ENCODE data around the gene DNAH17. TPM values are rescaled to one million over a fixed set of nuclear protein-coding genes. Genes with fewer than 3 reads are reported as not detected.

Gene DNAH17
- total RNA-seq, 2 experiments from 2014 or later: 0.26 to 0.33 TPM

DNA sequence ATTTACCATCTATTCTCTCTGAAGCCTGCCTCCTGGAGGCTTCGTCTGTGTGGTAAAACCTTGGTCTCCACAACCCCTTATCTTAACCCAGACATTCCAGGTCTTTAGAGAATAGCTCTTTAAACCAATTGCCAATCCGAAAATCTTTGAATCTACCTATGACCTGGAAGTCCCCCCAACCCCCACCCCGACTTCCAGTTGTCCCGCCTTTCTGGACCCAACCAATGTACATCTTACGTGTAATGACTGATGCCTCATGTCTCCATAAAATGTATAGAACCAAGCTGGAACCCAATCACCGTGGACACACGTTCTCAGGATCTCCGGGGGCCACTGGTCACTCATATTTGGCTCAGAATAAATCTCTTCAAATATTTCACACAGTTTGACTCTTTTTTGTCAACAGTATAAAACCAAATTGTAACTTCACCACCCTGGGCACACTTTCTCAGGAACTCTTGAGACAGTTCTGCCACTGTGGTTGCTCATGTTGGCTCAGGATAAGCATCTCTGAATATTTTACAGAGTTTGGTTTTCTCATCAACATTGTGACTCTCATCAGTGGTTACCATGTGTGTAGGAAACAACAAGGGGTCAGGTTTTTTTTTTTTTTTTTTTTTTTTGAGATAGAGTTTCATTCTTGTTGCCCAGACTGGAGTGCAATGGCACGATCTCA lies 18.1 kb upstream of the DNAH17 start:
- no peak overlapping the region for H3K27ac Mint-ChIP-seq
- no peak for DNase-seq
- H3K27me3 Mint-ChIP-seq: peaks cover 9% of the 10 kb centered on the region
- H3K36me3 Mint-ChIP-seq: no peaks in the 10 kb centered on the region
- H3K4me1 Mint-ChIP-seq: peaks cover 7% of the 10 kb centered on the region
- no peak overlapping the region for H3K4me3 Mint-ChIP-seq
- no peaks in the 10 kb centered on the region for H3K9me3 Mint-ChIP-seq

DNA sequence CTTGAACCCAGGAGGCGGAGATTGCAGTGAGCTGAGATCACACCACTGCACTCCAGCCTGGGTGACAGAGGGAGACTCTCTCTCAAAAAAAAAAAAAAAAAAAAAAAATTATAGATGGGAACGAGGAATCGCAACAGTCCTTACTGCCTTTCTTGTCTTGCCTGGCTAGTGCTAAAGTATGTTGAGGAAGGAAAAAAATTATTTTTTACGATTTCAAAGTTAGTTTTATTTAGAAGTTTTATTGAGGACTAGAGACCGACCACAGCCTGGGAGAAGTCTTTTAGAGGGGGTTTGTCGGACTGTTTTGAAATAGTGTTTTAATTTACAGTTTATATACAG lies 15.8 kb upstream of the DNAH17 start:
- no peak overlapping the region for H3K4me3 Mint-ChIP-seq
- peaks cover 9% of the 10 kb centered on the region for H3K27me3 Mint-ChIP-seq
- no peaks in the 10 kb centered on the region for H3K36me3 Mint-ChIP-seq
- peaks cover 7% of the 10 kb centered on the region for H3K4me1 Mint-ChIP-seq
- no peak for DNase-seq
- H3K9me3 Mint-ChIP-seq: no peaks in the 10 kb centered on the region
- no peak overlapping the region for H3K27ac Mint-ChIP-seq

DNA sequence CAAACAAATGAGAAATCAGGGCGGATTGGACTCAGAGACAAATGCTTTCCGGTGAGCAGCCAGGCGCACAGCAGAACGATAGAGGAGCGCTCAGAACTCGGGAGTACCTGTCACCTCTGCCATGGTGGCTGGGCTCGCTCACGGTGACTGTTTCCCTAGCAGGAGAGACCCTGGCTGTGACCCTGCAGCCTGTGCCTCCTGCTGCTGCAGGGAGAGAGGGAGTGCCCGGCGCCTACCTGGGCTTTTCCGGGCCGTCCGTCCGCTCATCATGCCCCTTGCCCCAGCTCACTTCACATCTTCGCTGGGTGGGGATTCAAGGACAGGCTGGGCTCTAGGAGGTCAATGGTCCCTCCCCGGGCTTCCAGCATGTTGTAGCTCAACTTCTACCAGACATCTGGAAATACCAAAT lies 14.1 kb upstream of the DNAH17 start:
- no peaks in the 10 kb centered on the region for H3K36me3 Mint-ChIP-seq
- no peak overlapping the region for H3K27ac Mint-ChIP-seq
- peaks cover 9% of the 10 kb centered on the region for H3K27me3 Mint-ChIP-seq
- H3K4me3 Mint-ChIP-seq: no peak overlapping the region
- H3K9me3 Mint-ChIP-seq: no peaks in the 10 kb centered on the region
- no peak for DNase-seq
- H3K4me1 Mint-ChIP-seq: peaks cover 7% of the 10 kb centered on the region

DNA sequence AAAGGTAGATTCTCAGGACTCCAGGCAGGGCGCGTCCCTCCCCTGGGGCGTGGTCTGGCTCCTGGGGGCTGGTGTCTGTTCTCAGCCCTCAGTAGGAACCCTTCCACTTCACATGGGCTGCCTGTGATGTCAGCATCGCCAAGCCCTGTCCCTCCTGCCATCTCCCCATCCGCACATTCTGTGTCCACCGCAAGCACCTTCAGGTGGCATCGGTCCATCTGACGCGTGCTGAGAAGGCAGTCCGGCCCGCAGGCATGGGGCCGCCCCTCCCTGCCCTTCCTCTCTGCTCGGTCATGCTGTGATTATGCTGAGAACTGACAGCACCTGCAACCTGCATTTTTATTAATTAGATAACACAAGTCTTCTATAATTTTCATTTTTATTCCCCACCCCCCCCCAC lies 12.7 kb upstream of the DNAH17 start:
- DNase-seq: no peak
- Mint-ChIP-seq H3K27ac (no peak overlapping the region), H3K4me1 (peaks cover 7% of the 10 kb centered on the region), H3K4me3 (no peak overlapping the region), H3K36me3 (no peaks in the 10 kb centered on the region), H3K27me3 (peaks cover 9% of the 10 kb centered on the region), H3K9me3 (no peaks in the 10 kb centered on the region)

DNA sequence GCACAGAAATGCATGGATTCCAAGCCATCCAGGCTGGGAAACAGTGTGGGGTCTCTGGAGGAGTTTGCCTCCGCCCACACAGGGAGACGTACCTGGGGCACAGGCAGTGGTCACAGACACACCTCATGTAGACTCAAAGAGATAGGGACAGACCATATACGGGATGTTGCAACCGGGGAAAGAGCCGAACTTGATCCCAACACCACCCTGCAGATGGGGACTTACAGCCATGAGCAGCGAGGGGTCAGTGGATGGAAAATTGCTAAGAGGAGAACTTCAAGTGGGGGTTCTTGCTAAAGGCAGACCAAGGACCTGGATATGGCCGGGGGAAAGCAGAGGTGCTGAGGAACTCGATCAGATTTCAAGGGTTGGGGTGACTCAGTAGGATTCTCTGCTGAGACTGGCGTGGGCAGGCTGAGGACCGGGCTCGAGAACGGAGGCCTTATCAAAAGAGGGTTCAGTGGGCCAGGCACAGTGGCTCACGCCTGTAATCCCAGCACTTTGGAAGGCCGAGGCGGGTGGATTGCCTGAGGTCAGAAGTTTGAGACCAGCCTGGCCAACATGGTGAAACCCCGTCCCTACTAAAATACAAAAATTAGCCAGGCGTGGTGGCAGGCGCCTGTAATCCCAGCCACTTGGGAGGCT lies 12.0 kb upstream of the DNAH17 start:
- no peak overlapping the region for H3K27ac Mint-ChIP-seq
- peaks cover 4% of the 10 kb centered on the region for H3K27me3 Mint-ChIP-seq
- DNase-seq: no peak
- H3K4me1 Mint-ChIP-seq: peaks cover 7% of the 10 kb centered on the region
- no peak overlapping the region for H3K4me3 Mint-ChIP-seq
- H3K9me3 Mint-ChIP-seq: no peaks in the 10 kb centered on the region
- H3K36me3 Mint-ChIP-seq: no peaks in the 10 kb centered on the region

DNA sequence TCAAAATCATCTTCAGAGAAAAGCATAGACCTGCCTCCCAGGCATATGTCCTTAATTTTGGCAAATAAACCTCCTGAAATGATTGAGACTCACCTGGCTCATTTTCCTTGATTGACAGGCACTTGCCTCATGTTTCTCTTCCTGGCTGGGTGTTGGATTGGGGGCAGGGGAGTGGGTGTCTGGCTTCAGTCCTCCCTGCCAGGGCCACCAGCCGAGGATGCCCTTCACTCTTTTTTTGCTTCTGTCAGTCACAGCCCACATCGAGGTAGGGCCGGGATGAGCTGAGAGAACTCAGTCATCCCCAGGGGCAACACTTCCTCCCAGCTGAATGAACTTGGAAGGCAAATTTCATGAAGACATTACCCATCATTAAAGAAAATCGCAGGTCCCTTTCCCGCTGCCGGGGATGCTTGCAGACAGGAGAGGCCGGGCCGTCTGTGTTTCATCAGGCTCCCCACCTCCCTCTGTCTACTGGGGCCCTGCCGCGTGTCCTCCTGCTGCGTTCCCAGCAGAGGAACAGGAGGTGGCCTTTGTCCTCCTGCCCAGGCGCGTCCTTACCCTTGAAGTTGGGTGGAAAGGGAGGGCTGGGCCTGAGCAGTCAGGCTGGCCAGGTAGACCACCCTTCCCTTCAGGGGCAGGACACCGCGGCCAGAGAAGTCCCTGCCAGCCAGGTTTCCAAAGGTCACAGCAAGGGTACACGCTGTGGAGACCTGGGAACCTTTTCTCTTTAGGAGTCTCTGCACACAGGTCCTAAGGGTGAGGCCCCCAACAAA lies 11.2 kb upstream of the DNAH17 start:
- no peak overlapping the region for H3K4me3 Mint-ChIP-seq
- H3K4me1 Mint-ChIP-seq: peaks cover 7% of the 10 kb centered on the region
- H3K27me3 Mint-ChIP-seq: peaks cover 4% of the 10 kb centered on the region
- no peaks in the 10 kb centered on the region for H3K36me3 Mint-ChIP-seq
- H3K9me3 Mint-ChIP-seq: no peaks in the 10 kb centered on the region
- no peak overlapping the region for H3K27ac Mint-ChIP-seq
- no peak for DNase-seq

DNA sequence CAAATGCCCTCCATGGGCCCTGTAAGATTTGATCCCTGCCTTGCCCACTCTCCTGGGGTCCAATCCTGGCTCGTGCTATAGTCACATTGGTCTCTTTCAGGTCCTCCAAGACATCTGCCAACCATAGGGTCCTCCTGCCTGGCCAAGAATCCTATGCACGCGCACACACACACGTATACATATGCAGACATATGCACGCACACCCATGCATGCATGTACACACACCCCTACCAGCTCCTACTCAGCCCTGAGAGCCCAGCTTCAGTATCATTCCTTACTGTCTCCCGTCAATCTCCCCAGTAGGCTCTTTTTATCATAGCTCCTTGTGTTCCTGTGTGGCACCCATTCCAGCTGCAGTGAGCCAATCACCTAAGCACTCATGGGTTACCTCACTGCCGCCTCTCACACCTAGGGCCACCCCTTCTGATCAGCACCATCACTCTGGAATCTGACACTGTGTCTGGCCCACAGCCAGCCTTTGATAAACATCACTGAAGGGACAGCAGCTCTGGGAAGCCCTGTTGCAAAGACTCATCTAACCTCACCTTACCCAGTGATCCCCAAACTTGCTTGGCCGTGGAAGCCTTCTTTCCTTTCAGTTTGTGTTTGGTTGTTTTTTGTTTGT lies 7.9 kb upstream of the DNAH17 start:
- H3K9me3 Mint-ChIP-seq: no peaks in the 10 kb centered on the region
- H3K36me3 Mint-ChIP-seq: no peaks in the 10 kb centered on the region
- no peaks in the 10 kb centered on the region for H3K4me1 Mint-ChIP-seq
- no peak overlapping the region for H3K4me3 Mint-ChIP-seq
- DNase-seq: no peak
- H3K27me3 Mint-ChIP-seq: no peaks in the 10 kb centered on the region
- H3K27ac Mint-ChIP-seq: no peak overlapping the region

DNA sequence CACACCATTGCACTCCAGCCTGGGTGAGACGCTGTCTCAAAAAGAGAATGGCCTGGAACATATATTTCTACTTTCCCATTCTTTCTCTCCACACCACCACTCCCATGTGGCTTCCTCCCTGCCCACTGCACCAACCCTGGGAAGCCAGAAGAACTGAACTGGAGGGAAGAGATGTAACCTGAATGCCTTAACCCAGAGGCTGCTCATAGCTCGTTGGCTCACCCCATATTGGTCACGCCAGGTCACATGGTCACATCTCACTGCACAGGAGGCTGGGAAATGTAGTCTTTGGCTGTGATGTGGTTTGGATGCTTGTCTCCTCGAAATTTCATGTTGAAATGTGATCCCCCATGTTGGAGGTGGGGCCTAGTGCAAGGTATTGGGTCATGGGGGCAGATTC lies 5.9 kb upstream of the DNAH17 start:
- no peaks in the 10 kb centered on the region for H3K27me3 Mint-ChIP-seq

DNA sequence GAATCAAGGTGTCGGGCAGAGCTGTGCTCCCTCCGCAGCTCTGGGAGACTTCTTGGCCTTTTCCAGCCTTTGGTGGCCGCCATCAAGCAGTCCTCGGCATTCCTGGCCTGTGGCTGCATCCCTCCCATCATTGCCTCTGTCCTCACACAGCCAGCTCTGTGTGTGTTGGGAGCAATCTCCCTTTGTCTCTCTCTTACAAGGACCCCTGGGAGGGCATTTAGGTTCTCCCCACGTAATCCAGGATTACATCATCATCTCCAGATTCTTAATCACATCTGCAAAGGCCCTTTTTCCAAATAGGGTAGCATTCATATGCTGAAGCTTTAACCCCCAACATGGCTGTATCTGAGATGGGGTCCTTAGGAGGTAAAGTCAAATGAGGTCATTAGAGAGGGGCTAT lies 4.1 kb upstream of the DNAH17 start:
- no peaks in the 10 kb centered on the region for H3K4me1 Mint-ChIP-seq
- H3K4me3 Mint-ChIP-seq: no peak overlapping the region
- H3K27ac Mint-ChIP-seq: no peak overlapping the region
- H3K27me3 Mint-ChIP-seq: no peaks in the 10 kb centered on the region
- H3K9me3 Mint-ChIP-seq: no peaks in the 10 kb centered on the region
- DNase-seq: no peak
- H3K36me3 Mint-ChIP-seq: no peaks in the 10 kb centered on the region

More for the DNA sequence above, 5.9 kb upstream of the DNAH17 start:
- Mint-ChIP-seq H3K4me1 (no peaks in the 10 kb centered on the region), H3K9me3 (no peaks in the 10 kb centered on the region), H3K36me3 (no peaks in the 10 kb centered on the region), H3K27ac (no peak overlapping the region), H3K4me3 (no peak overlapping the region)
- DNase-seq: no peak

DNA sequence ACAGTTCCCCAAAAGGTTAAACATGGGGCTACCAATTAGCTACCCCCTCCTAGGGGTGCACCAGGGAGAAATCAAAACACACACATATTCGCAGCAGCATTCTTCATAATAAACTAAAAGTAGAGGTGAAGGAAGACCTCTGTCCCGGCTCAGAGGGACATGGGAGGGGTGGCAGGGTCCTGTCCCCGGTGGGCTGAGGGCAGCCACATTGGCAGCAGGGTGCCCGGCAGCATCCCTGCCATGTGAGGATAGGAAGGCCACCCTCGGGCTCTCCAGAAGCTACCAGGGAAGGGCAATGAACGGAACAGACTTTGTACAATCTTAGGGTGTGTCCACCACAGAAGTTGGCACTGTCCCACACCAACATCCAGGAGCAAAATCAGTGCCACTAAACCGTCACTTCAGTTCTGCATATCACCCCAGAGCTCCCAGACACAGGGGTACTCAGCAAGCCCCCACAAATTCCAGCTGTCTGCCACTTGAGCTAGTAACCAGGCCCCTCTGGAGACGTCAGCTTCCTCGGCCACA lies 3.1 kb upstream of the DNAH17 start:
- Mint-ChIP-seq H3K9me3 (no peaks in the 10 kb centered on the region), H3K27ac (no peak overlapping the region), H3K27me3 (no peaks in the 10 kb centered on the region), H3K4me1 (no peaks in the 10 kb centered on the region), H3K36me3 (no peaks in the 10 kb centered on the region), H3K4me3 (no peak overlapping the region)
- DNase-seq: no peak

DNA sequence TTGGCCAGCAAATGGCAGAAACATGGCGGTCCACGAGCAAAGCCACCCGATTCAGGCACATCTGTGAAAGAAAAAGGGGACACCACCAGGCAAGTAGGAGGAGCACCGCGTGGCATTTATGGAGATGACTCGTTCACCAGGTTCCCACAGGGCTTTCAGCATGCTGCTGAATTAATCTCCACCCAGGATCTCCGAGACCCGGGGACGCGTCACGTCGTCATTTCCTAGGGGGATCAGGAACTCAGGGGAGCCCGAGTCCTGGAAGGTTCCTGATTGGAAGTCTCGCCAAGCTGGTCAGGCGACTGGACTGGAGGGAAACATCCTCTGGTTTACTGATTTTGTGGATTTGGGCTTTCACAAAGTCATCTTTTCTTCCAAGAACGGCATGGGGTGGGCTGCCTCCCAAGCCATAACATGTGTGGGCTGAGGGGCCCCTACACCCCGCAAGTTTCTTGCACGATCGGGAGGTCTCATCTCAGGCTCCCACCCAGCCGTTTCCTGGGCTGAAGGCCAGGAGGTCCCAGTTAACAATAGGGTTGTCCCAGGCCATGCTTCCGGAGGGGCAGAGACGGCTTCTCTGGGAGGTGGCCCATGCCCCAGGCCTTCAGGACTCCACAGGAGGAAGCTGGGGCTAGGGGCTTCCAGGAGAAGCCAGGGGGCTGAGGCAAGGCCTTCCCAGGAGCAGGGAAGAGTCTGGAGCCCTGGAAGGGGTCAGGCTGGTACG lies 645 bp downstream of the DNAH17 start:
- no peak overlapping the region for H3K4me3 Mint-ChIP-seq
- H3K4me1 Mint-ChIP-seq: no peaks in the 10 kb centered on the region
- DNase-seq: no peak
- H3K27ac Mint-ChIP-seq: no peak overlapping the region
- H3K36me3 Mint-ChIP-seq: no peaks in the 10 kb centered on the region
- no peaks in the 10 kb centered on the region for H3K9me3 Mint-ChIP-seq
- no peaks in the 10 kb centered on the region for H3K27me3 Mint-ChIP-seq

DNA sequence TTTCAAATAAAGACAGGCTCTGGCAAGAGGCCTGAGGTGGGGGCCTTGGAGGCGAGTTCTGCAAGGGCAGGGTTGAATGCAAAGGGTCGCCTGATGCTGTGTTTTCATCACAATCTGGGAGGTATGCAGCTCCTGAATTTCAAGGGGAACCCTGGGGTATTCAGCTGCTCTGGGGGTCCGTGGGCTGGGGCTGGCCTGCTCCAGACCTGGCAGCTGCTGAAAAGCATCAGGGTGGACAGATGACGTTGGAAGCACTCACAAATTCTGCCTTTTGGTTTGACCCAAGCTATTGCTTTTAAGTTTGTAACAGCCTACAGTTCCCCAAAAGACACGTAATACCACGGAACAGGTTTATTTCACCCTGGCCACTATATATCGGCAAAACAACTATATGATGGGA lies 1.3 kb downstream of the DNAH17 start:
- no peak for DNase-seq
- H3K27ac Mint-ChIP-seq: no peak overlapping the region
- H3K4me3 Mint-ChIP-seq: no peak overlapping the region
- no peaks in the 10 kb centered on the region for H3K4me1 Mint-ChIP-seq
- H3K27me3 Mint-ChIP-seq: no peaks in the 10 kb centered on the region
- H3K9me3 Mint-ChIP-seq: no peaks in the 10 kb centered on the region
- H3K36me3 Mint-ChIP-seq: no peaks in the 10 kb centered on the region

DNA sequence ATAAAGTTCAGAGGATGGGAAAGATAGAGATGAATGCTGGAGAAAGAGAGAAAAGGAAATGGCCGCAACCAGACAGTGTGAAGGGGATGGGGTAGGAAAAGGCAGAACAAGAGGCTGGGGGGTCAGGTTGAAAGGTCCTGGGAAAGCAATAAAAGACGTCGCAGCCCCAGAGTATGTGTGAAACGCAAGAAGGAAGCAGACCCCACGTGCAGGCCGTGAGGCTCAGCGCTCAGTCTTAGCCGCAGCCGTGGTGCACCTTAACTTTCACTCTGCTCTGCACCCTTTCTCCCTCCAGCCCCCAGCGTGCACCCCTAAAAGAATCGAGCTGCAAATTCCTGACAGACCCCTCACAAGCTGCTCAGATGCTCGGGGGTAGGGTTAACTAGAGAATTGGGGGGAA lies 1.9 kb downstream of the DNAH17 start:
- DNase-seq: no peak
- Mint-ChIP-seq H3K27me3 (no peaks in the 10 kb centered on the region), H3K36me3 (no peaks in the 10 kb centered on the region), H3K4me1 (no peaks in the 10 kb centered on the region), H3K4me3 (no peak overlapping the region), H3K9me3 (no peaks in the 10 kb centered on the region), H3K27ac (no peak overlapping the region)

DNA sequence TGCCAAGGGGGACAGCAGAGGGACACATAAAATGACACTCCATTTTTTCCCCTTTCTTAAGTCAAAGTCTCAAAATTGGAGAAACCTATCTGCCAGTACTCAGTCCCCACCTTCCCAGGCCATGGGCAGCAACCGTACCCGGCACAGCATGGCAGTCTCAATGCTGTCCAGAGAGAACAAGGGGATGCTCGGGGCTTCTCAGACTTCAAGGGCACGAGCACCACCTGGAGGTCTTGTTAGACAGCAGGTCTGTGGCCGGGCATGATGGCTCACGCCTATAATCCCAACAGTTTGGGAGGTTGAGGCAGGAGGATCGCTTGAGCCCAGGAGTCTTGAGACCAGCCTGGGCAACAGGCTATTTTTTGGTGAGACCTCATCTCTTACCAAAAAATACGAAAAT lies 3.2 kb downstream of the DNAH17 start:
- H3K4me1 Mint-ChIP-seq: no peaks in the 10 kb centered on the region
- DNase-seq: no peak
- H3K27me3 Mint-ChIP-seq: no peaks in the 10 kb centered on the region
- no peaks in the 10 kb centered on the region for H3K36me3 Mint-ChIP-seq
- H3K4me3 Mint-ChIP-seq: no peak overlapping the region
- no peak overlapping the region for H3K27ac Mint-ChIP-seq
- no peaks in the 10 kb centered on the region for H3K9me3 Mint-ChIP-seq
